IPS DF 6.9 (cell line): Measurements from ENCODE around the gene PPOX.

ENCODE experiments used
- DNase-seq: peaks from one replicate; pipeline ENCODE4 v3.0.0-alpha.2; 2013; ENCODE audit warnings: low read depth, low spot score
- H3K27ac ChIP-seq: one replicate; pipeline ENCODE4 v1.5.1; 2013; ENCODE audit warnings: low read length, control low read depth
- H3K27me3 ChIP-seq: 2 replicates; pipeline ENCODE4 v1.6.1; 2013; ENCODE audit warnings: mild to moderate bottlenecking, low read length; ENCODE audit not compliant: control insufficient read depth, insufficient read depth
- H3K36me3 ChIP-seq: 2 replicates; pipeline ENCODE4 v1.6.1; 2013; ENCODE audit warnings: low read length; ENCODE audit not compliant: control insufficient read depth, insufficient read depth
- H3K4me1 ChIP-seq: 2 replicates; pipeline ENCODE4 v1.6.1; 2013; ENCODE audit warnings: low read length; ENCODE audit not compliant: control insufficient read depth, insufficient read depth
- H3K4me3 ChIP-seq: 2 replicates; pipeline ENCODE4 v1.5.1; 2013; ENCODE audit warnings: mild to moderate bottlenecking, low read length
- H3K9me3 ChIP-seq: 2 replicates; pipeline ENCODE4 v1.6.1; 2013; ENCODE audit warnings: low read length, inconsistent platforms; ENCODE audit not compliant: control insufficient read depth, insufficient read depth
- WGBS: extraction: QIAGEN DNeasy Blood & Tissue Kit; methylation state at CpG from one replicate; pipeline ENCODE4 v1.1.7; 2013; ENCODE audit warnings: mixed read lengths, missing lambda C conversion rate; ENCODE audit not compliant: insufficient read length, insufficient coverage; 5-methylcytosine and 5-hydroxymethylcytosine counted together

PPOX gene

DNA sequence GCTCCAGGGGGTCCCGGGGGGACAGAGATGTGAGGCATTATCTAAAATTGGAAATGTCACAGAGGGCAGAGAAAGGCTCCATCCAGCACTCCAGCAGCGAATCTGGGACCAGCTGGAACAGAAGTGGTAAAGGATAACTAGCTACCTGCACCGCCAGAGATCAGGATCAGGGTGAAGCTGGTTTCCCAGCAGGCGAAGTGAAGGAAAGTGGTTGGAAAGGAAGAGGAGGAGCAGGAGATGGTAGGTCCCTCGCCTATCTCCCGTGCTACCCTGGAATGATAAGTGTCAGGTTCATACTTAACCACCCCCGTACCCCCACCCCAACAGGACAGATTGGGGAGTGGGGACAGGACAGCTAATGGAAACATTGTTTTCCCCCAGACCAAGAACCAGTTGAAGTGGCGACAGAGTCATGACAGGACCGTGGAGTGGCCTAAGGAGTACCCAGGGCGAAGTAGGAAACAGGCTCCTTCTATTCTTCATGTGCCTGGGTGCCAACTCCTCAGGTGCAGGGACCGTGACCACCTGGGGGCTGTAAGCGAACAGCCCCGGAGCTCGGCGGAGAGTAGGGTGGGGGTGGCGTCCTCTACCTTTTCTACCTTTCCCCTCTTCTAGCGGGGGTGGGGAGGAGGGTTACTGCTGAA lies 10.4 kb downstream of the PPOX start:
- Histone ChIP-seq H3K36me3 (peaks cover 9% of the 10 kb centered on the region), H3K4me1 (peaks cover 1% of the 10 kb centered on the region; the same call in 1 of the 2 replicates), H3K27ac (no peak overlapping the region), H3K4me3 (peak overlapping the region; percentile 79; the same call in 1 of the 2 replicates), H3K27me3 (no peaks in the 10 kb centered on the region), H3K9me3 (no peaks in the 10 kb centered on the region)
- DNase-seq: no peak
- no CpG with 5 or more reads among the region's 17 CpGs for WGBS

DNA sequence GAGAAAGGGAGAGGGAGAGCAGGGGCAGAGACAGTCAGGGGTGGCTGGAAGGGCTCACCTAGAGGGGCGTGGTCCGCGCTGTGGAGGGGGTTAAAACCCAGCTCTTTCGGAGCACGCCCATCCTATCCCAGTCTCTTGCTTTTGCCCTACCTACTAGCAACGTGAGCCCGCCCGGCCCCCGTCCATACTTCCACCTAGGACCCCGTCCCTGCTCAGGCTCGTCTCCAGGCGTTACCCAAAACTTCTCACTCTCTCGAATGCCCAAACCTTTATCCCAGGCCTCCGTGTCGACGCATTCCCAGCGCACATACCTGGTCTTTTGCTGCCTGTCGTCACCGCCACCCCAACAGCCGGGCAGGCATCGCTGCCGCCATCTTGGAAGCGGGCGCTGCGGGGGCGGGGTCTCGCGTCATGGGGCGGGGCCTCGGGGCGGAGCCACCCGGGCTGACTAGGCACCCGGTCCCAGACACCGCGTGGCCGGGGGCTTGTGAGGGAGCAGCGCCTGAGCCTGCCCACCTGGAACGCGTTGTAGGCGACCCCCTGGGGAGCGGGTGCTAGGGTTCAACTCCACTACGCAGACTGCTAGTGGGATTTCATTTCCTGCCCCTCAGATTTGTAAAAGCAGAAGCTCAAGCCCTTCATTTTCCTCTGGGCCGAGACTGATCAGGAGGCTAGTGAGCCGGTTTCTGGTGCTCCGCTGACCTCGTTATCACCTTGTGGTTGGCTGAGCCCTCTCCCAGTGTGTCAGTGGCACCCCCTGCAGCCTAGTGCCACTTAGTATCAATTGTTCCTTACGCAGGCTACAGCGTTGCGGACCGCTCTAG lies 11.1 kb downstream of the PPOX start, which contains the start of gene B4GALT3:
Gene B4GALT3, minus strand, starts transcription at position 396 of the 824 bp plus-strand sequence. CDS start 1,447 bp downstream, outside the sequence.
- H3K4me1 ChIP-seq: peaks cover 1% of the 10 kb centered on the region; the same call in 1 of the 2 replicates
- WGBS: no CpG with 5 or more reads among the region's 50 CpGs
- H3K27me3 ChIP-seq: no peaks in the 10 kb centered on the region

DNA sequence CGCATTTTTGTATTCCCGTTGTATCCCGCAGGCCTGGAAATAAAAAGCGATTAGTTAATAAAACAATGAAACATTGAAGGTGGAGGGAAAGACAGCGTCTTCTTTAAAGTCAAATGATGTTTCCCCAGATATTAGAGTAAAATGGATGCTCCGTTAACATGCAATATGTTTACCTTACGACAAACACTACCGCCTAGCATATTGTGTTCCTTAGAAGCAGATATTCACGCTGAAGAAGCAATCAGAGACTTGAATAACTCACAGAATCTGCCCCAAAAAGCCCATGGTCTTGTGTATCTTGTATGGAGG lies 11.7 kb downstream of the PPOX start:
- H3K4me1 ChIP-seq: peaks cover 1% of the 10 kb centered on the region; the same call in 1 of the 2 replicates
- H3K4me3 ChIP-seq: peak overlapping the region; percentile 79; the same call in 1 of the 2 replicates
- H3K27ac ChIP-seq: no peak overlapping the region
- H3K36me3 ChIP-seq: peaks cover 7% of the 10 kb centered on the region; the same call in 1 of the 2 replicates
- H3K9me3 ChIP-seq: no peaks in the 10 kb centered on the region
- DNase-seq: no peak
- H3K27me3 ChIP-seq: no peaks in the 10 kb centered on the region
- WGBS: no CpG with 5 or more reads among the region's 9 CpGs

More for the DNA sequence above, 11.1 kb downstream of the PPOX start, which contains the start of gene B4GALT3:
- DNase-seq: no peak
- Histone ChIP-seq H3K9me3 (no peaks in the 10 kb centered on the region), H3K36me3 (peaks cover 7% of the 10 kb centered on the region; the same call in 1 of the 2 replicates), H3K27ac (no peak within 1 kb of the TSS), H3K4me3 (peak within 1 kb of the TSS; percentile 79)

DNA sequence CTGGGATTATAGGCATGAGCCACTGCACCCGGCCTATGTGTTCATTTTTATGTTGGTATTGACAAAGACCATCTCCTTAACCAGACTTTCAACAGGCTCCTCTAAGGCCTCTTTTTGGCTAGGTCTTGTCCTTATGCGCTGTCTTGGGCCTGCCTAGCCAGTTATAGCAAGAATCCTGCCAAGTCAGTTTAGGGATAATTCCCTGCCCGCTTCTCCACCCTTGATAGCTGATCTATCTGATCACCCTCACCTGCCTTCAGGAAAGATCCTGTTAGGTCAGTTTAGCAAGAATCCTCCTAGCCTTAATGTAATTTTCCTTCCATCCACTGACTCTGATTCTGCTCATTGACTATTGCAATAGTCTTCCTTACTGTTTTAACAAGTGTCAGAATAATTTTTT lies 13.5 kb downstream of the PPOX start:
- H3K4me3 ChIP-seq: no peak overlapping the region
- no peak overlapping the region for H3K27ac ChIP-seq
- no peaks in the 10 kb centered on the region for H3K27me3 ChIP-seq
- DNase-seq: no peak
- peaks cover 1% of the 10 kb centered on the region; the same call in 1 of the 2 replicates for H3K4me1 ChIP-seq
- H3K9me3 ChIP-seq: no peaks in the 10 kb centered on the region
- WGBS: no CpG with 5 or more reads among the region's 3 CpGs
- H3K36me3 ChIP-seq: no peaks in the 10 kb centered on the region

DNA sequence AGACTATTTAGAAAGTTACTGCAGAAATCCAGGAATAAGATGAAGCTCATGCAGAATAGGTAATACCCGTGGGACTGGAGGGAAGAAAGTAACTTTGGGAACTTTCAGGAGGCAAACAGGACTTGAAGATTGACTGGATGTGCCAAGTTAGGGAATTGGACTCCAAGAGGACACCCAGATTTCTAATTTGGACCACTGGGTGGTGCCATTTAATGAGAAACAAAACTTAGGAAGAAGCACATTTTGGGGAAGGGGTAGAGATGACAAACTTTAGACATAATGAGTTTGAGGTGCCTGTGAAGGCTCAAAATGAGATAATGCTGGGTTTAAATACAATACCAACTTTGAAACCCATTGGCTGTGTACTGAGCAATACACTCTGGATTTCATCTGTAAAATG lies 14.4 kb downstream of the PPOX start:
- Histone ChIP-seq H3K36me3 (no peaks in the 10 kb centered on the region), H3K4me1 (peaks cover 1% of the 10 kb centered on the region; the same call in 1 of the 2 replicates), H3K4me3 (no peak overlapping the region), H3K27ac (no peak overlapping the region), H3K9me3 (no peaks in the 10 kb centered on the region), H3K27me3 (no peaks in the 10 kb centered on the region)
- no CpG with 5 or more reads among the region's 1 CpG for WGBS
- DNase-seq: no peak

DNA sequence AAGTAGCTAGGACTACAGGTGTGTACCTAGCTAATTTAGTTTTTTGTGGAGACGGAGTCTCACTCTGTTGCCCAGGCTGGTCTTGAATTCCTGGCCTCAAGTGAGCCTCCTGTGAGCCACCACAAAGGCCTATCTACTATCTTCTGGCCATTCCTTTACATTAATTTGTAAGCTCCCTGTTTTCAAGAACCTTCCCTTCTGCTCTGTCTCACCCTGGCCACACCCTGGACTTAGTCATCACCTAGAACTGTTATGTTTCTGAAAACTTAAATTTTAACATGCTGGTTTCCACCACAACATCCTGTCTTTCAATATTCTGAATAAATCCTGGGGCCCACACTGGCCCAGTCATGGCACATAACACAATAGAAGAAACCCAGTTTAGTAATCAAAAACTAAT lies 16.0 kb downstream of the PPOX start:
- DNase-seq: no peak
- no peaks in the 10 kb centered on the region for H3K9me3 ChIP-seq
- no peaks in the 10 kb centered on the region for H3K36me3 ChIP-seq
- H3K27me3 ChIP-seq: no peaks in the 10 kb centered on the region
- H3K4me1 ChIP-seq: no peaks in the 10 kb centered on the region
- no peak overlapping the region for H3K4me3 ChIP-seq
- WGBS: no CpG with 5 or more reads among the region's 1 CpG
- no peak overlapping the region for H3K27ac ChIP-seq

DNA sequence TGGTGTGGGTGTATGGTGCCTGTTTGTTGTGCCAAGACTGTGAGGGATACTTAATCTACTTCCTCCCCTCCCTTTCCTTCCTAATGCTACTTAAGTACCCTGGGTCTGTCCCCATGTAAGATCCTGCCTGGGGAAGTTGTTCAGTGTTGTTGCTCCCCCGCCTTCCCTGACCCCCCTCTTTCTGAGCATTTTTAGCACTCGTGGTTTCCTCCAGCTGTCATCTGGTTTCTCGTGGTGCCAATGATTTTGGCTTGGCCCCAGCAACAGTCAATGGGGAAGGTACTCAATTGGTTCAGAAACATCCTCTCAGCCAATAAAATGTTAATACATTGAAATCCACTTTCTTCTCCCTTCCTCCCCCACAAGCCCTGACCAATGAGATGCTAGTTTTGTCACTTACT lies 19.1 kb downstream of the PPOX start:
- Histone ChIP-seq H3K9me3 (no peaks in the 10 kb centered on the region), H3K27me3 (no peaks in the 10 kb centered on the region), H3K4me3 (no peak overlapping the region), H3K4me1 (no peaks in the 10 kb centered on the region), H3K27ac (no peak overlapping the region), H3K36me3 (no peaks in the 10 kb centered on the region)
- no CpG with 5 or more reads among the region's 3 CpGs for WGBS
- no peak for DNase-seq

DNA sequence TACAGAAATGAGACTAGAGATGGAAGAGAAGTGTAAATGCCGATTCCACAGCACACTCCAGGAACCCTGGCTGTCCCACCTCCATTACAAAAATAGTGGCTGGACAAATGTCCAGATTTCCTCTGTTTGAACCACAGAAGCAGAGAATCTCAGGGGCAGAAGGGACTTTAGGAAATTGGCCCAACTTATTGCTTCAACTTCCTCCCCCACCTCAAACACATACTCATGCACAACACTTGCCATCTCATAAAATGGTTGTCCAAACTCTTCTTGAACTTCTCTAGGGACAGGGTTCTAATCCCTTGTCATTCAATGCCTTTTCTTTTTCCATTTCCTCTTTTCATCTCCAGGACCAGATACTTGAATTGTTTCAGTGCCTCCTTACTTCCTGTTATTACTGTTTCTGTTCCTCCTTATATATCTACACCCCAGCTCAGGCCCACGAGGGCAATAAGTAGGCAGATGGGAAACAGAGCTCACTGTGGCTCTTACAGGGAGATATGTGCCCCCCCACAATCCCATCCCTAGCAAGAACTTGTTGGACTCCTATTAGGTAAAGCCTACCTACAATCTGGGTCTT lies 19.6 kb downstream of the PPOX start:
- no peak for DNase-seq
- Histone ChIP-seq H3K9me3 (no peaks in the 10 kb centered on the region), H3K4me1 (no peaks in the 10 kb centered on the region), H3K4me3 (no peak overlapping the region), H3K27me3 (no peaks in the 10 kb centered on the region), H3K36me3 (peaks cover under 1% of the 10 kb centered on the region; the same call in 1 of the 2 replicates), H3K27ac (no peak overlapping the region)
- WGBS: no CpG with 5 or more reads among the region's 2 CpGs

DNA sequence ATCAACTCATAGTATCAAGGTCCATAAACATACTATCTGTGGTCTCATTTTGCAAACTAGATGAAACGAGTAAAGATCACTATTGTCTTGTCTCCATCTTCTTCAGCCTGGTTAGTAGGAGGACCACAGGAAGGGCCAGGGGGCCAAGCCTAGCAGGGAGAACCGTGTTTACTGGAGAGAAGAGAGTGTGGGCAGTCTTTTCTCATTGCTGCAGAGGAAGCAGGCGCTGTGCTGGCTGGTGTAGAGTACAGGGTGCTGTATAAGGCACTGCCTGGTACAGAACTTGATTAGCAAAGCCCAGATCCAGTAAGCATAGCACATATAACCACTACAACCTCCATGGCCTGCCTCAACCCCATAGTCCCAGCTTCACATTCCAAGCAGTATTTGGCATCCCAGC lies 21.1 kb downstream of the PPOX start:
- H3K36me3 ChIP-seq: peaks cover 14% of the 10 kb centered on the region; the same call in 1 of the 2 replicates
- no peak overlapping the region for H3K4me3 ChIP-seq
- H3K4me1 ChIP-seq: no peaks in the 10 kb centered on the region
- H3K9me3 ChIP-seq: no peaks in the 10 kb centered on the region
- H3K27me3 ChIP-seq: no peaks in the 10 kb centered on the region
- DNase-seq: no peak
- H3K27ac ChIP-seq: no peak overlapping the region
- WGBS: no CpG with 5 or more reads among the region's 3 CpGs

DNA sequence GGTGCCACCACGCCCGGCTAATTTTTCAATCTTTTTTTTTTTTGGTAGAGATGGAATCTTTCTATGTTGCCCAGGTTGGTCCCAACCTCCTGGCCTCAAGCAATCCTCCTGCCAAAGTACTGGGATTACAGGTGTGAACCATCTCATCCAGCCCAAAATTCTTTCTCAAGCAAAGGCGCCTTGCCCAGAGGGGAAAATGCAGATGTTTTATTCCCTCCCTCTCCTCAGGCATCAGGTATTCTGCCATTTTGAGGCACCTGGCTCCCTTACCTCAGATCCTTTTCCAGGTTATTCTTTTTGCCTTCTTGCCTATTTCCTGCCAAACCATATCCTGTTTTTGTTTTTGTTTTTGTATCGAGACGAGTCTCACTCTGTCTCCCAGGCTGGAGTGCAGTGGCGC lies 22.2 kb downstream of the PPOX start:
- no peak overlapping the region for H3K4me3 ChIP-seq
- WGBS: no CpG with 5 or more reads among the region's 6 CpGs
- peaks cover 16% of the 10 kb centered on the region; the same call in 1 of the 2 replicates for H3K36me3 ChIP-seq
- no peaks in the 10 kb centered on the region for H3K9me3 ChIP-seq
- H3K4me1 ChIP-seq: no peaks in the 10 kb centered on the region
- no peak overlapping the region for H3K27ac ChIP-seq
- no peak for DNase-seq
- H3K27me3 ChIP-seq: no peaks in the 10 kb centered on the region
